AG09309 (cell line): ENCODE data around the gene HSPH1.
"Not testable (repeated sequence)": the region's sequence is repeated elsewhere in the genome, so short reads cannot be mapped to it uniquely, and the experiment has no call there.

Experiments
- DNase-seq: peaks from one replicate; pipeline ENCODE4 v3.0.0-alpha.2; 2010; ENCODE audit warnings: low read depth
- H3K4me3 ChIP-seq: 2 replicates; pipeline ENCODE4 v1.5.1; 2011; ENCODE audit warnings: mild to moderate bottlenecking, low read depth, low read length, moderate library complexity; ENCODE audit not compliant: control insufficient read depth
- TF ChIP-seq, protein P1 (sequence below): IDR thresholded peaks from 2 replicates; pipeline ENCODE4 v1.5.1; 2011; ENCODE audit warnings: mild to moderate bottlenecking, low read depth, low read length, inconsistent platforms; ENCODE audit not compliant: insufficient read depth, control insufficient read depth; ENCODE audit errors: missing control alignments

HSPH1 gene

DNA sequence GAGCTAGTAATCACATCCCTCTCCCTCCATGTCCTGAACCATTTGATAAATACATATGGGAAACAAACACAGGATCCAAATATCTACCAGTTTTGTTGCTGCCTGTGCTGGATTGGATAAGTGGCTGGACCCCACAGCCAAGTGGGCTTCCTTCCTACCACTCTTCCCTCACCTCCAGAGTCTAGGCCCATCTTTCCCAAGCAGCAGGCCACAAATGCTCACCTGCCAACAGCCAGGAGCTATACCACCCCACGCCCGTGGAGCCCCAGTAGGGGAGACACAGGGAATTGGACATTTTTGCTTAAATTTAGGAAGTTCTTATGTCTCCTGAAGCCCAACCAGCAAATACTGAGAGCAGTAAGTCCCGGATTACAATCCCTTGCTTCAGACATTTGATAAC, 55.8 kb downstream of the HSPH1 start:
- TF ChIP-seq, protein P1, sequence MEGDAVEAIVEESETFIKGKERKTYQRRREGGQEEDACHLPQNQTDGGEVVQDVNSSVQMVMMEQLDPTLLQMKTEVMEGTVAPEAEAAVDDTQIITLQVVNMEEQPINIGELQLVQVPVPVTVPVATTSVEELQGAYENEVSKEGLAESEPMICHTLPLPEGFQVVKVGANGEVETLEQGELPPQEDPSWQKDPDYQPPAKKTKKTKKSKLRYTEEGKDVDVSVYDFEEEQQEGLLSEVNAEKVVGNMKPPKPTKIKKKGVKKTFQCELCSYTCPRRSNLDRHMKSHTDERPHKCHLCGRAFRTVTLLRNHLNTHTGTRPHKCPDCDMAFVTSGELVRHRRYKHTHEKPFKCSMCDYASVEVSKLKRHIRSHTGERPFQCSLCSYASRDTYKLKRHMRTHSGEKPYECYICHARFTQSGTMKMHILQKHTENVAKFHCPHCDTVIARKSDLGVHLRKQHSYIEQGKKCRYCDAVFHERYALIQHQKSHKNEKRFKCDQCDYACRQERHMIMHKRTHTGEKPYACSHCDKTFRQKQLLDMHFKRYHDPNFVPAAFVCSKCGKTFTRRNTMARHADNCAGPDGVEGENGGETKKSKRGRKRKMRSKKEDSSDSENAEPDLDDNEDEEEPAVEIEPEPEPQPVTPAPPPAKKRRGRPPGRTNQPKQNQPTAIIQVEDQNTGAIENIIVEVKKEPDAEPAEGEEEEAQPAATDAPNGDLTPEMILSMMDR = no peak
- DNase-seq = no peak
- no peak overlapping the region for H3K4me3 ChIP-seq

DNA sequence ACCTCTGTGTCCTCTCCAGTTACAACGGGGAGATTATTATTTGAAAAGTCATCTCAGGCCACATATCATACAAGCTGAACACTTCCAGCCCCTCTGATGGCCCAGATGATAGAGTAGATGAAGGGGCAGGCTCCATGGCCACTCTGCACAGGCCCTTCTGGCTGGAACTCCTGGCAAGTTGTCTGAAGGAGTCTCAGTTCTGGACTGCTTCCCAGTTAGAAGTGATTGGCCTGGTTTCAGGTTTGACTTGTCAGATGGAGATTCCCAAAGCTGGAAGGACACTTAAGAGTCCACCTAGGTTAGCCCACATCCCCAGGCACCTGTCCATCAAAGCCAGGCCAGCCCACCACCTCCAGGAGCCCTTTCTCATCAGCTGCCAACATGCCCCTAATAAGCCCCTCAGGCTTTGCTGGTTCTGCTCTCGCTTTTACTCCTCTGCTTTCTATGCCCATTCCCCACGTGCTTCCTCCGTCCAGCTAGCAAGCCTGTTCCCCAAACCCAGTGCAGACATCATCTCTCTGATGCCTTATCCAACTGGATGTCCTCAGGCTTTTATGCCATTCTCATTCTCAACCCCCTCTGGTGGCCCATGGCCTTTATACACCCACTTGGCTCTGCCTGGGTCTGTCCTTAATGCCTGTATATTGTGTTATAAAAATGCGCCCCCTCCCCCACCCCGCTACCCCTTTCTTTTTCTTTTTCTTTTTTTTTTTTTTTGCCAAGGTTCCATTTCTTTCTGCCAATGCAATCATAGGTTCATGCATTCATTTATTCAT, 56.5 kb downstream of the HSPH1 start:
- DNase-seq = no peak
- TF ChIP-seq, protein P1 = no peak
- H3K4me3 ChIP-seq = no peak overlapping the region

DNA sequence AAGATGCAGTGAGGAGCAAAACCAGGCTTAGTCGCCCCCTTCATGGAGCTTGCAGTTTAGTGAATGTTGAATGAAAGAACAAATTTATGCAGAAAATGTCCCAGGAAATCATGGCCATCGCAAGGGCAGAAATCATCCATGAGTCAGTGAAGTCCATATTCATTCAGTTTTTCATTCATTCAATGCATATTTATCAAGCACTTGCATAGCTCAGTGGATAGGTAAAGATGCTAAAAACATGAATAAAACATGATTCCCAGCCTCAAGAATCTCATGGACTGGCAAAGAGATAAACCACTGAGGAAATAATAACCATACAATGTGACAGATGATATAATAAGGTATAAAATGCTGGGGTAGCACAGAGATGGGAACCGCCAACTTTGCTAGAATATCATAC, 58.8 kb downstream of the HSPH1 start:
- no peak overlapping the region for H3K4me3 ChIP-seq
- TF ChIP-seq, protein P1 = no peak
- DNase-seq = no peak

DNA sequence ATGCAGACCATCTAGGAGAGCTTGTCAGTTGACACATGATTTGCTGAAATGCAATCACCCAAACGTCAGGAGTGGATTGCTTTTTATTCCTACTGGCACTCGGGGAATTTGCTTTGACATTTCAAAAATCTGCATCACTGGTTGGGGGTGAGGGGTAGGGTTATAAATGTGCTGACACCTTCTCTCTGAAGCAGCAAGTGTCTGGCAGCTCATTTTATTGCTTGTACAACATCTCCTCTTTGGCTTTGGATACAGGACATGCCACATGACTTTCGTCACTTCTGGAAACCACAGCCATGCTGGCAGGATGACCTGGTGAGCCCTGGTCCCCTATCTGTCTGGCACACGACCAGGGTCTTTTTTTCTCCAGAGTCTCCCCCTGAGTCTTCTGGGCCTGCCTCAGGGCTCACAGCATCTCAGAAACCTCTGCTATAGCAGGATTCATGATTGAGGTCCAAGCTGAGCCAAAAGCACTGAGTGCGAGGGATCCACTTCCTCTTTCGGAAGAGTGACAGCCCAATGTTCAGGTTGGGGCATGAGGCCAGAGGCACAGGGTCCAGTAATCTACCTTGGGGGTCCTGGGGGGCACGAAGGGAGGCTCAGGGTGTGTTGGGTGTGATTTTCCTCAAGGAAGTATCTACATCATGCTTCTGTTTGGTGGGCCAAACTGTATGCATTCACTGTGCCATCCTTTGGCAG, 60.1 kb downstream of the HSPH1 start:
- TF ChIP-seq, protein P1 = no peak
- DNase-seq = no peak
- no peak overlapping the region for H3K4me3 ChIP-seq

DNA sequence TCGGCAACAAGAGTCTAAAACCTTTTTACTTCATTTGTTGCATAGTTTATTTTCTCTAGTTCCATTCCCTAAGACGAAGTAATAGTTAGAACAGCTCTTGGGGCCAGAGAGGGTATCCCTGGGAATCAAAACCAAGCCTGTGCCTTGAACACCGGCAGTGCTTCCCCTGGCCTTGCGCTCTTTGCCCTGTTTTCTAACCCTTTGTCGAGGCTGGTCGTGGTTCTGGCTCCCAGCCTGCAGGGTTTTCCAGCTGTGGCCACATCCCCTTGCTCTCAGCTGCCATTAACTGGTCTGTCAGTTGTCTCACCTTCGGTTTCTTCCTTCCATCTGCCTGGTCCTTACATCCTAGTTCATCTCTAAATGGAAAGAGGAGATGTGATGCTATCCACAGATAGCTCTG, 61.0 kb downstream of the HSPH1 start:
- TF ChIP-seq, protein P1 = no peak
- no peak for DNase-seq
- H3K4me3 ChIP-seq = no peak overlapping the region

DNA sequence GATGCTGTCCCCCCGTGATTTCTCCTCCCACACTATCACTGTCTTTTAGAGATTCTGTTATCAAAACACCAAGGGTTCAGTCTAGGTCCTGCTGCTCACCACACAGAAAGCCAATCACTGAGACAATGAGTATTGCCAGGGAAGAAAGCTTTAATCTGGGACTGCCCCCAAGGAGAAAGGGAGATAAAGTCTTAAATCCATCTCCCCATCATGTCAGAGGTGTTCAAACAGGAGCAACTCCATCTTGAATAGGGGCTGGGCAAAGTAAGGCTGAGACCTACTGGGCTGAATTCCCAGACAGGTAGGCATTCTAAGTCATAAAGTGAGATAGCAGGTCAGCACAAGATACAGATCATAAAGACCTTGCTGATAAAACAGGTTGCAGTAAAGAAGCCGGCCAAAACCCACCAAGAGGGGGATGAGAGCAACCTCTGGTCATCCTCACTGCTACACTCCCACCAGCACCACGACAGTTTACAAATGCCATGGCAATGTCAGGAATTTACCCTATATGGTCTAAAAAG, 63.7 kb downstream of the HSPH1 start:
- DNase-seq, H3K4me3 ChIP-seq: not testable (repeated sequence)

DNA sequence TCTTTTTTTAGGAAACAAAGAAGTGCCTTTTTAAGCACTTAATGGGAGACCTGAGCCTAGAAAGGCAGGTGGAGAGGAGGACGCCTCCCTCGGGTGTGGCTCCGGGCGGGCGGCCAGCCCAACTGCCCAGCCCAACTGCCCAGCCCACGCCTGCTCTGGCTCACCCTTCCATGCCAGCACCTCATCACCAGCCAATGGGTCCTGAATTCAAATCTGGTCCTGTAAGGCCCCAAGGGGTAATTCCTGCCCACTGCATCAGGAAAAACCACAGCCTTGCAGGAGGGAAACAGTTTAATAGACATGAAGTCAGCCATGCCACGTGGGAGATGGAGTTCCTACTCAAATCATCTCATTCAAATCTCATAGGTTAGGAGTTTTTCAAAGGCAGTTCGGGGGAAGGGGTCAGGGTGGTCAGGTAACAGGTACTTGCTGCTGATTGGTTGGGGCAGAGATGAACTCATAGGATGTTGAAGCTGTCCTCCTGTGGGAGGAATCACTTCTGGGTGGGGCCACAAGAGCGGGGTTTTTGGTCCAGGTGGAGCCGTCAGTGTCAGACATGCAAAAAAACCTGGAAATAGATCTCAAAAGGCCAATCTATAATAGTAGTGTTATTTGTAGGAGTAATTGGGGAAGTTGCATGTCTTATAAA, 64.9 kb downstream of the HSPH1 start:
- DNase-seq = no peak
- H3K4me3 ChIP-seq = no peak overlapping the region
- TF ChIP-seq, protein P1 = no peak
